ENCODE data around the gene CD6.

The CD6 gene

GRCh38 chr11:61052182-61052972 lies 80.9 kb downstream of the CD6 start:
- CTCF ChIA-PET: interaction anchor here (1.0 to 2.8 kb wide), 4 partner anchors 8 to 139 kb away, joined by 3 to 13 read pairs (median 3); partner anchors contain the start of gene TMEM109
- Mint-ChIP-seq H3K27ac (no peak overlapping the region), H3K4me3 (no peak overlapping the region), H3K27me3 (no peaks in the 10 kb centered on the region), H3K36me3 (peaks cover 30% of the 10 kb centered on the region), H3K4me1 (peaks cover 80% of the 10 kb centered on the region), H3K9me3 (peaks cover 3% of the 10 kb centered on the region)
- DNase-seq: no peak

- H3K4me3 Mint-ChIP-seq: no peak overlapping the region
- H3K27ac Mint-ChIP-seq: peak overlapping the region; percentile 78
- H3K9me3 Mint-ChIP-seq: peaks cover 3% of the 10 kb centered on the region
- CTCF ChIA-PET: interaction anchor here (1.0 to 1.4 kb wide), 3 partner anchors 11 to 139 kb away, joined by 3 read pairs; partner anchors contain the start of gene TMEM109
- H3K4me1 Mint-ChIP-seq: peaks cover 77% of the 10 kb centered on the region
- no peak for DNase-seq
- H3K27me3 Mint-ChIP-seq: no peaks in the 10 kb centered on the region
- H3K36me3 Mint-ChIP-seq: peaks cover 30% of the 10 kb centered on the region
Measured at GRCh38 chr11:61053191-61053590, 81.7 kb downstream of the CD6 start.

GRCh38 chr11:61054513-61054912 lies 83.0 kb downstream of the CD6 start:
- Mint-ChIP-seq H3K4me1 (peaks cover 78% of the 10 kb centered on the region), H3K27me3 (no peaks in the 10 kb centered on the region), H3K9me3 (peaks cover 3% of the 10 kb centered on the region), H3K4me3 (no peak overlapping the region), H3K27ac (no peak overlapping the region), H3K36me3 (peaks cover 37% of the 10 kb centered on the region)
- CTCF ChIA-PET: interaction anchor here (0.7 to 1.2 kb wide), 4 partner anchors 8 to 331 kb away, joined by 3 read pairs; no protein-coding TSS in a partner anchor
- DNase-seq: no peak

GRCh38 chr11:61054927-61055562 lies 83.6 kb downstream of the CD6 start:
- no peak overlapping the region for H3K4me3 Mint-ChIP-seq
- peaks cover 36% of the 10 kb centered on the region for H3K36me3 Mint-ChIP-seq

DNA sequence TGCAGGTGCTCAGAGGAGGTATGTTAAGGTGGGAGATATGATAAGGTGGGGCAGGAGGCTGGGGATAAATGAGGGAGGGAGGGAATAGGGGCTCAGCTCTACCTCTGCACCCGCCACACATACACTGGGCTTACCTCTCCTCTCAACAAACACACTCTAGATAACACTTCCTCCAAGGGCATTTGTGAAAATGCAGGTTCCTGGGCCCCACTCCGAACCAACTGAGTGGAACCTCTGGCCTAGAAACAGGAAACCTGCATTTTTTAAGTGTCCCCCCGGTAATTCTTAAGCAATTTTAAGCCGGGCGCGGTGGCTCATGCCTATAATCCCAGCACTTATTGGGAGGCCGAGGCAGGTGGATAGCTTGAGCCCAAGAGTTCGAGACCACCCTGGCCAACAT lies 84.3 kb downstream of the CD6 start:
- no peaks in the 10 kb centered on the region for H3K27me3 Mint-ChIP-seq
- no peak for DNase-seq
- no peak overlapping the region for H3K4me3 Mint-ChIP-seq
- no peaks in the 10 kb centered on the region for H3K9me3 Mint-ChIP-seq
- CTCF ChIA-PET: interaction anchor here (0.8 kb wide), 1 partner anchor 14 kb away, joined by 3 read pairs; no protein-coding TSS in a partner anchor
- peaks cover 79% of the 10 kb centered on the region for H3K4me1 Mint-ChIP-seq
- no peak overlapping the region for H3K27ac Mint-ChIP-seq
- H3K36me3 Mint-ChIP-seq: peaks cover 34% of the 10 kb centered on the region

More at GRCh38 chr11:61054927-61055562, 83.6 kb downstream of the CD6 start:
- Mint-ChIP-seq H3K9me3 (peaks cover 3% of the 10 kb centered on the region), H3K27ac (peak overlapping the region; percentile 58), H3K27me3 (no peaks in the 10 kb centered on the region), H3K4me1 (peaks cover 77% of the 10 kb centered on the region)
- CTCF ChIA-PET: interaction anchor here (0.8 to 1.0 kb wide), 3 partner anchors 8 to 14 kb away, joined by 3 read pairs; no protein-coding TSS in a partner anchor
- no peak for DNase-seq

DNA sequence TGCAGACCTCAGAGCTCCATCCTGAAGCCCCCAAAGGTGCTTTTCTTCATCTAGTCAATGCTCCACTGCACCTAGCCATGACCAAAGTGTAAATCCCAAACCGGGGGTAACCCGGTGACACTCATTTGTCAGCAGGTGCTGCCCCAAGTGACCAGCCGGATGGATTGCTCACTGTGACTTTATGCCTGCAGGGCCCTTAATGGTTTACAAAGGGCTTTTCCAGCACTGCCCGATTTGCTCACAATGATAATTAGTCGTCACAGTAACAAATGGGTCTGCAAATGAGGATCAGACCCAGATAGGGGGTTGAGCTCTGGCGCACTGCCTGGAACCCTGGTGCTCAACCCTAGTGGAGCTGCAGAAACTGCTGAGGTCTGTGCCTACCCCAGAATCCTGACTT lies 85.1 kb downstream of the CD6 start:
- Mint-ChIP-seq H3K4me1 (peaks cover 83% of the 10 kb centered on the region), H3K9me3 (no peaks in the 10 kb centered on the region), H3K36me3 (peaks cover 31% of the 10 kb centered on the region), H3K27me3 (no peaks in the 10 kb centered on the region), H3K27ac (no peak overlapping the region), H3K4me3 (no peak overlapping the region)
- DNase-seq: peak; percentile 15
- CTCF ChIA-PET: interaction anchor here (1.2 kb wide), 2 partner anchors 15 to 87 kb away, joined by 4 to 6 read pairs; no protein-coding TSS in a partner anchor

- Mint-ChIP-seq H3K27ac (no peak overlapping the region), H3K27me3 (no peaks in the 10 kb centered on the region), H3K36me3 (peaks cover 31% of the 10 kb centered on the region), H3K4me3 (no peak overlapping the region), H3K9me3 (no peaks in the 10 kb centered on the region), H3K4me1 (peaks cover 86% of the 10 kb centered on the region)
- CTCF ChIA-PET: interaction anchor here (1.2 kb wide), 2 partner anchors 15 to 87 kb away, joined by 4 to 6 read pairs; no protein-coding TSS in a partner anchor
- peak; percentile 6 for DNase-seq
Measured at GRCh38 chr11:61056981-61057380, 85.5 kb downstream of the CD6 start.

GRCh38 chr11:61057615-61058014 lies 86.1 kb downstream of the CD6 start:
- H3K36me3 Mint-ChIP-seq: peaks cover 33% of the 10 kb centered on the region
- no peak overlapping the region for H3K27ac Mint-ChIP-seq
- H3K9me3 Mint-ChIP-seq: no peaks in the 10 kb centered on the region
- peaks cover 85% of the 10 kb centered on the region for H3K4me1 Mint-ChIP-seq
- CTCF ChIA-PET: interaction anchor here (1.2 kb wide), 1 partner anchor 16 kb away, joined by 6 read pairs; no protein-coding TSS in a partner anchor
- H3K4me3 Mint-ChIP-seq: no peak overlapping the region
- DNase-seq: peak; percentile 17
- H3K27me3 Mint-ChIP-seq: no peaks in the 10 kb centered on the region

- DNase-seq: peak; percentile 11
- H3K27ac Mint-ChIP-seq: peak overlapping the region; percentile 79
- no peaks in the 10 kb centered on the region for H3K27me3 Mint-ChIP-seq
- CTCF ChIA-PET: interaction anchor here (1.1 kb wide), 1 partner anchor 89 kb away, joined by 3 read pairs; no protein-coding TSS in a partner anchor
- H3K9me3 Mint-ChIP-seq: no peaks in the 10 kb centered on the region
- H3K4me1 Mint-ChIP-seq: peaks cover 85% of the 10 kb centered on the region
- H3K36me3 Mint-ChIP-seq: peaks cover 33% of the 10 kb centered on the region
- no peak overlapping the region for H3K4me3 Mint-ChIP-seq
Measured at GRCh38 chr11:61058583-61059259, 87.2 kb downstream of the CD6 start.

GRCh38 chr11:61059260-61059752 lies 87.8 kb downstream of the CD6 start:
- CTCF ChIA-PET: interaction anchor here (0.7 to 2.1 kb wide), 4 partner anchors 8 to 90 kb away, joined by 3 to 13 read pairs (median 4); no protein-coding TSS in a partner anchor
- peaks cover 33% of the 10 kb centered on the region for H3K36me3 Mint-ChIP-seq
- H3K9me3 Mint-ChIP-seq: no peaks in the 10 kb centered on the region
- peaks cover 82% of the 10 kb centered on the region for H3K4me1 Mint-ChIP-seq
- no peak overlapping the region for H3K4me3 Mint-ChIP-seq
- DNase-seq: peak; percentile 13
- H3K27me3 Mint-ChIP-seq: no peaks in the 10 kb centered on the region
- peak overlapping the region; percentile 79 for H3K27ac Mint-ChIP-seq

DNA sequence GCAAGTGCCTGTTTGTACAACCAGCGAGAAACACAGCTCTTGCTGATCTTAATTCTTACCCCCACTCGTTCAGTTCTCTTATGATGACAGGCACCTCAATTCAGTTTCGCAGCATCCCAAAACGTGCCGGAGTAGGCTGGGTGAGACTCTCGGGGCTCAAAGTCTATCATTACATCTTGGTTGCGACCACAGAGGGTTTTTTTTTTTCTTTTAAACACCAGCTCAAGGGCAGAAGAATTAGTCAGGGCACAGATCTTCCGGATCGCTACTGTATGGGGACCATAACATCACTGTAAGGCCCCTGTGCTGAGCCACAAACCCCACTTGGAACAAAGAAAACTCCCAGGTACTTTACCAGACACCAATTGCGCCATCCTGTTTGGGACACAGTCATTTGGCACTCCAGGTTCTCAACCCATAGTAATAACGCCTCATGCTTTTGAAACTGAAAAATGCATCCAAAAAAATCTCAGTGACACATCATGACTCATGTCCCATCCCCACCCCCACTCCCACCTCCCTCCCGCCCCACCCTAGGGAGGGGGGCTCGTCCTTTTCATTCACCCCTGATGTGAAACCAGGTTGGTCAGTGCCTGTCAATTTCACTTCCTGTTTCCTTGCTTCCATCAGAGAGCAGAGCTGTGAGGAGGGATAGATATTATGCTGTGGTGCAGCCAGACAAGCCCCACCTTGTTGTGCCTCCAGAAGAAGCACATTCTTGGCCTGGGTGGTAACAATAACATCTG lies 89.8 kb downstream of the CD6 start:
- DNase-seq: peak; percentile 91
- H3K36me3 Mint-ChIP-seq: peaks cover 35% of the 10 kb centered on the region
- peak overlapping the region; percentile 80 for H3K4me3 Mint-ChIP-seq
- H3K27me3 Mint-ChIP-seq: no peaks in the 10 kb centered on the region
- peaks cover 83% of the 10 kb centered on the region for H3K4me1 Mint-ChIP-seq
- H3K9me3 Mint-ChIP-seq: no peaks in the 10 kb centered on the region
- peak overlapping the region; percentile 97 for H3K27ac Mint-ChIP-seq
- CTCF ChIA-PET: interaction anchor here (0.8 to 2.1 kb wide), 9 partner anchors 10 to 92 kb away, joined by 3 to 13 read pairs (median 3); no protein-coding TSS in a partner anchor

DNA sequence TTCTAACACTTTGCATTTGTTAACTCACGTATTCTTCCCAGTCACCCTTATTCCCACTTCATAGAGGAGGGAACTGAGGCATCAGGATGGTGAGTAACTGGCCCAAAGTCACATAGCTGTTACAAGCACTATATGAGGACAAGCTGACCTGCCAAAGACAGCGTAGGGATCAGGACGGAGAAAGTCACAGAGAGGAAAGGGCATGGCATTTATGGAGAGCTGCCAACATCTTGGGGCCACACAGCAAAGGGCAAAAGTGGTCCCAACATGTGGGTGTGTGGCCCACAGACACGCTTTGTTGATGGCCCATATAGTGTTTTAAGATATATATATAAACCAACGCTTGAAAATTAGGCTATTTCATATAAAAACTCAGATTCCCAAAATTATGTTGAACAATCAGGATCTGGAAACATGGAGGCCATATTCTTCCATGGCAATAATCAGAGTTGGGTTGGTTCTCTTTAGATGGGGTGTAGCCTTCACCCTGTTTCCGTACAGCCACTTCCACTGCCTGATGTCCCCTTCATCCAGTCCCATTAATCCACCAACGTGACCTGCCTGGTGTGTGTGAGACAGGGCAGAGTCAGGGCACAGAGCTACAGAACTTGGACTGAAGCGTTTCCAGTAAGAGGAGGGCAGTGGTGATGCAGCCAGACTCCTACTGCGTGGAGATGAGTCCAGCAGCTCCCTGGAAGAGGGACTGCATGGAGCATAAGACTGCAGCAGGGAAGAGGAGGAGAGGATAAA lies 90.9 kb downstream of the CD6 start:
- H3K27me3 Mint-ChIP-seq: no peaks in the 10 kb centered on the region
- no peak overlapping the region for H3K4me3 Mint-ChIP-seq
- peak; percentile 19 for DNase-seq
- peaks cover 32% of the 10 kb centered on the region for H3K36me3 Mint-ChIP-seq
- peak overlapping the region; percentile 97 for H3K27ac Mint-ChIP-seq
- peaks cover 87% of the 10 kb centered on the region for H3K4me1 Mint-ChIP-seq
- CTCF ChIA-PET: interaction anchor here (0.6 to 1.0 kb wide), 3 partner anchors 8 to 68 kb away, joined by 3 to 4 read pairs (median 3); no protein-coding TSS in a partner anchor
- no peaks in the 10 kb centered on the region for H3K9me3 Mint-ChIP-seq

Measured in activated naive CD4-positive, alpha-beta T cell treated with anti-CD3 and anti-CD28 coated beads, Interleukin-2, amount 10 ng/mL, durations not matched to agents 7 days and 5 days (primary cell).